CD14-positive monocyte (primary cell): ENCODE data around the gene MYO3B. TPM values are rescaled to one million over a fixed set of nuclear protein-coding genes. Genes with fewer than 3 reads are reported as not detected.

Experiments
- DNase-seq, 3 donors: peaks; one replicate each; pipeline ENCODE4 v3.0.0-alpha.2; 2011 to 2022
- H2AFZ ChIP-seq: 2 replicates; pipeline ENCODE4 v1.6.0; 2012; ENCODE audit warnings: mild to moderate bottlenecking, low read depth, low read length, inconsistent platforms; ENCODE audit not compliant: insufficient read depth, poor library complexity, severe bottlenecking
- H3K27ac ChIP-seq, 2 donors: 1 replicate in 1 of 2; 2 replicates in 1 of 2; pipeline ENCODE4 v1.5.1; 2012 to 2013; ENCODE audit warnings: low read length in 2 of 2, control low read depth in 1 of 2, inconsistent platforms in 1 of 2, low read depth in 1 of 2, mild to moderate bottlenecking in 1 of 2
- H3K27me3 ChIP-seq, 2 donors: one replicate each; pipeline versions ENCODE4 v1.6.0 to v1.6.1; 2011 to 2013; ENCODE audit warnings: low read length in 2 of 2; ENCODE audit not compliant: control insufficient read depth in 2 of 2, insufficient read depth in 2 of 2
- H3K36me3 ChIP-seq, 2 donors: replicated peaks in 1 of 2; 1 replicate in 1 of 2; 2 replicates in 1 of 2; pipeline versions ENCODE4 v1.5.1 to v1.6.1; 2012 to 2013; ENCODE audit warnings: low read length in 2 of 2, control low read depth in 1 of 2, inconsistent platforms in 1 of 2, mild to moderate bottlenecking in 1 of 2; ENCODE audit not compliant: insufficient read depth in 2 of 2, control insufficient read depth in 1 of 2
- H3K4me1 ChIP-seq, 2 donors: 1 replicate in 1 of 2; 2 replicates in 1 of 2; pipeline versions ENCODE4 v1.5.1 to v1.6.1; 2012 to 2013; ENCODE audit warnings: low read length in 2 of 2, control low read depth in 1 of 2, inconsistent platforms in 1 of 2, mild to moderate bottlenecking in 1 of 2, moderate library complexity in 1 of 2; ENCODE audit not compliant: insufficient read depth in 2 of 2, control insufficient read depth in 1 of 2
- H3K4me2 ChIP-seq: replicated peaks from 2 replicates; pipeline ENCODE3; 2012; ENCODE audit warnings: low read length, moderate library complexity, mild to moderate bottlenecking; ENCODE audit not compliant: poor library complexity, severe bottlenecking; ENCODE audit errors: extremely low read depth
- H3K4me3 ChIP-seq, 3 experiments: fragments of 200-600 bp in 1 of 3; sonication (generic) in 1 of 3; replicated peaks in 1 of 3; 1 replicate in 2 of 3; 2 replicates in 1 of 3; pipeline ENCODE4 v1.5.1; 2011 to 2013; ENCODE audit warnings: low read length in 3 of 3, mild to moderate bottlenecking in 3 of 3, control low read depth in 2 of 3, low read depth in 2 of 3, inconsistent platforms in 1 of 3, moderate library complexity in 1 of 3
- H3K79me2 ChIP-seq: 2 replicates; pipeline ENCODE4 v1.6.0; 2012; ENCODE audit warnings: mild to moderate bottlenecking, control low read depth, inconsistent platforms, low read length, moderate library complexity; ENCODE audit not compliant: insufficient read depth
- H3K9ac ChIP-seq: 2 replicates; pipeline ENCODE4 v1.6.0; 2017; ENCODE audit warnings: low read length, mild to moderate bottlenecking; ENCODE audit not compliant: insufficient read depth, poor library complexity, severe bottlenecking
- H3K9me3 ChIP-seq, 2 donors: replicated peaks in 1 of 2; 1 replicate in 1 of 2; 2 replicates in 1 of 2; pipeline versions ENCODE4 v1.5.1 to v1.6.1; 2012 to 2013; ENCODE audit warnings: low read length in 2 of 2, control low read depth in 1 of 2; ENCODE audit not compliant: control insufficient read depth in 1 of 2, insufficient read depth in 1 of 2
- H4K20me1 ChIP-seq: 2 replicates; pipeline ENCODE4 v1.6.0; 2012; ENCODE audit warnings: mild to moderate bottlenecking, low read length, control low read depth, moderate library complexity; ENCODE audit not compliant: insufficient read depth
- H3K27ac Mint-ChIP-seq, 7 donors: one replicate each; pipeline ENCODE4 v1.8.0; 2020; ENCODE audit warnings: mild to moderate bottlenecking in 7 of 7, mixed read lengths in 7 of 7, moderate library complexity in 6 of 7, inconsistent platforms in 2 of 7
- H3K27me3 Mint-ChIP-seq, 3 donors: one replicate each; pipeline ENCODE4 v1.8.0; 2021 to 2022; ENCODE audit warnings: low read depth in 3 of 3, mild to moderate bottlenecking in 3 of 3, mixed read lengths in 3 of 3, moderate library complexity in 3 of 3, inconsistent platforms in 1 of 3
- H3K36me3 Mint-ChIP-seq, 2 donors: one replicate each; pipeline ENCODE4 v1.8.0; 2020; ENCODE audit warnings: mixed read lengths in 2 of 2, inconsistent platforms in 1 of 2, mild to moderate bottlenecking in 1 of 2
- H3K4me1 Mint-ChIP-seq: one replicate; pipeline ENCODE4 v1.8.0; 2020; ENCODE audit warnings: mild to moderate bottlenecking, mixed read lengths
- H3K4me3 Mint-ChIP-seq, 2 donors: one replicate each; pipeline ENCODE4 v1.8.0; 2020; ENCODE audit warnings: mild to moderate bottlenecking in 2 of 2, mixed read lengths in 2 of 2, moderate library complexity in 1 of 2
- H3K9me3 Mint-ChIP-seq, 7 donors: one replicate each; pipeline ENCODE4 v1.8.0; 2020 to 2022; ENCODE audit warnings: mixed read lengths in 7 of 7, mild to moderate bottlenecking in 6 of 7, moderate library complexity in 6 of 7, inconsistent platforms in 2 of 7
- WGBS: methylation state at CpG from one replicate; pipeline ENCODE4 v1.1.5; 2013; ENCODE audit warnings: missing lambda C conversion rate; ENCODE audit not compliant: insufficient coverage; 5-methylcytosine and 5-hydroxymethylcytosine counted together
- intact Hi-C, 2 donors: fragments of 100-400 bp; cut with micrococcal nuclease; formaldehyde crosslinking; loops; one replicate each; pipeline versions ENCODE4 v1.15.0 to v1.15.1; 2023
- polyA plus RNA-seq, 3 donors: library from polyadenylated mRNA; depleted of rRNA in 1 of 3; unstranded in 2 of 3; stranded (reverse) in 1 of 3; fragments of 300-500 nt in 2 of 3; fragments of >200 nt in 1 of 3; fragmentation: Illumina TruSeq in 2 of 3; gene quantifications; 1 replicate in 2 of 3; 2 replicates in 1 of 3; pipeline ENCODE4 v1.2.3, GENCODE V29; 2012 to 2021
- TF ChIP-seq, protein P1 (sequence below): fragments of 200-600 bp; IDR thresholded peaks from one replicate; pipeline ENCODE4 v1.8.0; 2022; ENCODE audit warnings: antibody characterized with exemption, mild to moderate bottlenecking

MYO3B gene
- polyA plus RNA-seq, 3 donors, result not detected

DNA sequence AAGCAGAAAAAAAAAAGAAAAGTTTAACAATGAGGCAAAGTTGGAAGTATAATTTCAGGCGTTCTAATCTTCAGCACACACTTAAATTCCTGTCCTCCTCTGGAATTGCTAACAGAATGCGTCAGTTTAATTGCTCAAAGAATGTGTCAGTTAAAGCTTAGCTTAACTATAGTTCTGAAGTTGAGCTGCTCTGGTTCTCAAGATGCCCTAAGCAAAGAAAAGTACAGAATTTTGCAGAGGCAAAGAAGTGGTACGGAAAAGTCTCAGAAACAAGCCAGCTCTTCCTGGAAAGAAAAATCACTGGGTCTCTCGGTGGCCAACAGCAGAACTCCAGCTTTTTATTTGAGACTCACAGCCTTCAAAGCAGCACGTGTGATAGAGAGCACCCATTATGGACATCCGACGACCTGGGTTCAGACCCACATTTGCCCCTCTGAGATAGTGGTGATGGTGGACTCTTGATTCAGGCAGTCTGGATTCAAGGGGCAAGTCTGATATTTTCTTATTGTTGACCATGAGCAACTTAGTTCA, 22.2 kb upstream of the MYO3B start:
- 88% methylated on average over 5 of the region's 7 CpGs for WGBS
- DNase-seq, result no peak
- intact Hi-C loops, result no loop called here
- peaks cover 0 to 4% of the 10 kb centered on the region in 2 donors for H3K9me3 ChIP-seq
- H3K27ac Mint-ChIP-seq, result no peak overlapping the region
- H3K79me2 ChIP-seq, result no peaks in the 10 kb centered on the region
- no peak overlapping the region for H3K9ac ChIP-seq
- H3K4me1 ChIP-seq, result no peaks in the 10 kb centered on the region
- H4K20me1 ChIP-seq, result no peaks in the 10 kb centered on the region
- H3K4me1 Mint-ChIP-seq, result peaks cover 6% of the 10 kb centered on the region
- H2AFZ ChIP-seq, result no peak overlapping the region
- H3K36me3 ChIP-seq, result no peaks in the 10 kb centered on the region
- H3K27ac ChIP-seq, result no peak overlapping the region
- H3K27me3 ChIP-seq, result no peaks in the 10 kb centered on the region
- no peak overlapping the region for H3K4me2 ChIP-seq
- no peaks in the 10 kb centered on the region for H3K36me3 Mint-ChIP-seq
- TF ChIP-seq, protein P1, sequence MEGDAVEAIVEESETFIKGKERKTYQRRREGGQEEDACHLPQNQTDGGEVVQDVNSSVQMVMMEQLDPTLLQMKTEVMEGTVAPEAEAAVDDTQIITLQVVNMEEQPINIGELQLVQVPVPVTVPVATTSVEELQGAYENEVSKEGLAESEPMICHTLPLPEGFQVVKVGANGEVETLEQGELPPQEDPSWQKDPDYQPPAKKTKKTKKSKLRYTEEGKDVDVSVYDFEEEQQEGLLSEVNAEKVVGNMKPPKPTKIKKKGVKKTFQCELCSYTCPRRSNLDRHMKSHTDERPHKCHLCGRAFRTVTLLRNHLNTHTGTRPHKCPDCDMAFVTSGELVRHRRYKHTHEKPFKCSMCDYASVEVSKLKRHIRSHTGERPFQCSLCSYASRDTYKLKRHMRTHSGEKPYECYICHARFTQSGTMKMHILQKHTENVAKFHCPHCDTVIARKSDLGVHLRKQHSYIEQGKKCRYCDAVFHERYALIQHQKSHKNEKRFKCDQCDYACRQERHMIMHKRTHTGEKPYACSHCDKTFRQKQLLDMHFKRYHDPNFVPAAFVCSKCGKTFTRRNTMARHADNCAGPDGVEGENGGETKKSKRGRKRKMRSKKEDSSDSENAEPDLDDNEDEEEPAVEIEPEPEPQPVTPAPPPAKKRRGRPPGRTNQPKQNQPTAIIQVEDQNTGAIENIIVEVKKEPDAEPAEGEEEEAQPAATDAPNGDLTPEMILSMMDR, result no peak
- H3K9me3 Mint-ChIP-seq, result peaks cover 0 to 8% (median 2%) of the 10 kb centered on the region in 7 donors
- H3K4me3 Mint-ChIP-seq, result no peak overlapping the region
- peaks cover 2 to 4% (median 2%) of the 10 kb centered on the region in 3 donors for H3K27me3 Mint-ChIP-seq
- H3K4me3 ChIP-seq, result no peak overlapping the region

DNA sequence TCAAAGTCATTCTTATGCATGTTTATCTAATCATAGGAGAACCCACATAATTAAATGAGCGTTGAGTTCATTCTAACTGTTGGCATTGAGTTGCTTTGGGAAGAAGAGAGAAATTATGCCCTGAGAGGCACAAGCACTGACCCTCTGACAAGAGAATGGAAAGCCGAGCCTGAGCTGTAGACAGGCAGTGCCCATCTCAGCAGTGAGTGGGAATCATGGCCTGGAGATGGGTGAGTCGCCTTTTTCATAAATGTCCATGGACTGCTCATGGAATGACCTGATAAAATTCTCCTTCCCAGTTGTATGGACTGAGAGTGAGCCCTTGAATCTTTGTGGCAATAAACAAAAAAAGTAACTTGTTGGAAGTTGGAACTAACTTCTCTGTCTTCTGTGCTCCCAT, 21.4 kb upstream of the MYO3B start:
- H3K9me3 ChIP-seq, result peaks cover 0 to 4% of the 10 kb centered on the region in 2 donors
- no peaks in the 10 kb centered on the region for H3K4me1 ChIP-seq
- Mint-ChIP-seq H3K9me3 (peaks cover 0 to 6% (median 2%) of the 10 kb centered on the region in 7 donors), H3K27me3 (peaks cover 2 to 4% (median 2%) of the 10 kb centered on the region in 3 donors), H3K4me3 (no peak overlapping the region), H3K4me1 (peaks cover 6% of the 10 kb centered on the region), H3K36me3 (no peaks in the 10 kb centered on the region), H3K27ac (no peak overlapping the region)
- 100% methylated on average over 2 of the region's 3 CpGs for WGBS
- no peak overlapping the region for H3K4me2 ChIP-seq
- no peaks in the 10 kb centered on the region for H4K20me1 ChIP-seq
- TF ChIP-seq, protein P1, result no peak
- H3K36me3 ChIP-seq, result no peaks in the 10 kb centered on the region
- H3K27ac ChIP-seq, result no peak overlapping the region
- H3K9ac ChIP-seq, result no peak overlapping the region
- H3K79me2 ChIP-seq, result no peaks in the 10 kb centered on the region
- H3K27me3 ChIP-seq, result no peaks in the 10 kb centered on the region
- H3K4me3 ChIP-seq, result no peak overlapping the region
- no peak for DNase-seq
- H2AFZ ChIP-seq, result no peak overlapping the region
- intact Hi-C loops, result no loop called here
